GM18861 (cell line): Measurements from ENCODE around the gene IRS2.
"Not testable (repeated sequence)": the region's sequence is repeated elsewhere in the genome, so short reads cannot be mapped to it uniquely, and the experiment has no call there.

Experiments
- ATAC-seq: cut with Tn5 transposase; IDR thresholded peaks from one replicate; pipeline ENCODE4 v1.9.1; 2021; ENCODE audit not compliant: unreplicated experiment

IRS2 gene, protein sequence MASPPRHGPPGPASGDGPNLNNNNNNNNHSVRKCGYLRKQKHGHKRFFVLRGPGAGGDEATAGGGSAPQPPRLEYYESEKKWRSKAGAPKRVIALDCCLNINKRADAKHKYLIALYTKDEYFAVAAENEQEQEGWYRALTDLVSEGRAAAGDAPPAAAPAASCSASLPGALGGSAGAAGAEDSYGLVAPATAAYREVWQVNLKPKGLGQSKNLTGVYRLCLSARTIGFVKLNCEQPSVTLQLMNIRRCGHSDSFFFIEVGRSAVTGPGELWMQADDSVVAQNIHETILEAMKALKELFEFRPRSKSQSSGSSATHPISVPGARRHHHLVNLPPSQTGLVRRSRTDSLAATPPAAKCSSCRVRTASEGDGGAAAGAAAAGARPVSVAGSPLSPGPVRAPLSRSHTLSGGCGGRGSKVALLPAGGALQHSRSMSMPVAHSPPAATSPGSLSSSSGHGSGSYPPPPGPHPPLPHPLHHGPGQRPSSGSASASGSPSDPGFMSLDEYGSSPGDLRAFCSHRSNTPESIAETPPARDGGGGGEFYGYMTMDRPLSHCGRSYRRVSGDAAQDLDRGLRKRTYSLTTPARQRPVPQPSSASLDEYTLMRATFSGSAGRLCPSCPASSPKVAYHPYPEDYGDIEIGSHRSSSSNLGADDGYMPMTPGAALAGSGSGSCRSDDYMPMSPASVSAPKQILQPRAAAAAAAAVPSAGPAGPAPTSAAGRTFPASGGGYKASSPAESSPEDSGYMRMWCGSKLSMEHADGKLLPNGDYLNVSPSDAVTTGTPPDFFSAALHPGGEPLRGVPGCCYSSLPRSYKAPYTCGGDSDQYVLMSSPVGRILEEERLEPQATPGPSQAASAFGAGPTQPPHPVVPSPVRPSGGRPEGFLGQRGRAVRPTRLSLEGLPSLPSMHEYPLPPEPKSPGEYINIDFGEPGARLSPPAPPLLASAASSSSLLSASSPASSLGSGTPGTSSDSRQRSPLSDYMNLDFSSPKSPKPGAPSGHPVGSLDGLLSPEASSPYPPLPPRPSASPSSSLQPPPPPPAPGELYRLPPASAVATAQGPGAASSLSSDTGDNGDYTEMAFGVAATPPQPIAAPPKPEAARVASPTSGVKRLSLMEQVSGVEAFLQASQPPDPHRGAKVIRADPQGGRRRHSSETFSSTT (N-terminal part only)

DNA sequence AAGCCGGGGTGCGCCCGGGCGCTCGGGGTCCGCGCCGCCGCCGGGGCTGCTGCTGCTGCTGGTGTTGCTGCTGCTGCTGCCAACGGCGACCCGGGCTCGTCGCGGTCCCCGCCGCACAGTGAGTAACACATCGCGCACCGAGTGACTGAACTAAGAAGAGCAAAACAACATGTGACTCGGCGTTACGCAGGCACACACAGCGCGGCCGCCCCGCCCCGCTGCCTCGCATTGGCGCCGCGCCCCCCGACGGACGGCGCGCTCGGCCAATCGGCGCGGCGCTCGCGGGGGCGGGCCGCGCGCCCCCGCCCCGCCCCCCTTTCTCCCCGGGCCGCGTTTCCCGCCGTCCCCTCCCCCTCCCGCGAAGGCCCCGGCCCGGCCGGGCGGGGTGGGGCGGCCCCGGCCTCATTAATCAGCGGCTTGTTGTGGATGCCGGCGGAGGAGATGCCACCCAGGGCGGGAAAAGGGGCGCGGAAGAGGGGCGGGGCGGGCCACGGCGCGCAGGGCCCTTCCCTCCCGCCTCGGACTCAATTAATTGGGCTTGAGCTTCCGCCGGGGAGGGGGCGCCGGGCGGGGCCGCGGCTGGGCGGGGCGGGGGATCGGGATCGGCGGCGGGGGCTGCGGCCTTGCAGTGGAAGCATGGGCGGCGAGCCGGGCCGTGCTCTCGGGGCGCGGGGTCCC, at the start of gene IRS2:
Gene IRS2, minus strand, starts transcription at position 127 of the 678 bp plus-strand sequence. CDS start 530 bp downstream, outside the sequence.
- peak; percentile 96 for ATAC-seq

DNA sequence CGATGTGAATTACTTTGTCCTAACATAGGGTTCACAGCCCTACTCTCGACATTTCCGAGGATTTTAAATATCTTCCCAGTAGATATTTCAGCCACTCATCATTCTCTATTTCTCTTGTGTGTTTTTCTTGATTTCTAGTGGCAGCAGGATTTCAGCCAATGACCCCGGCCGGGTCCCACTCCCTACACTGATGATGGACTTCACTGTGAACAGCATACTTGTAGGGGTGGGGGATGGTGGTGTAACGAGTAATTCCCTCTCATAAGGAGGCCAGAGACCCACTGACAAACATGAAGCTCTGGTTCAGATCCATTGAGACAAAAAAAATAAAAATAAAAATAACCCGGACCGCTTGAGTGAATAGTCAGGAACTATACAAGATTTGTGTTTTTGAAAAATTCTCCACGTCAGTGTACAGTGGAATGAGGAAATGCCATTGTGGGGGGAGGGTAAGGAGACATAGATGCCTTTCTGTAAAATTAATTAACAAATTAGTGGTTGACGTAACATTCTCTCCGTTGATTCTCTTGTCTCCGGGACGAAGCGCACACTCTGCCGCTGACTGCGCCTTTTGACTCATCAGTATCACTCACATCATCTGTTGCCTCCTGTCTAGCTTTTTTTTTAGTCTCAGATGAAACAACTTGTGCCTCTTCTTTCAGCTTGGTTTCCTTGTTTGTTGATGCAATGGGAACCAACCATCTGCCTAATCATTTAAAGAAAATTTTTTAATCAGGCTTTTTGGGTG, 48.8 kb upstream of the IRS2 start:
- no peak for ATAC-seq

DNA sequence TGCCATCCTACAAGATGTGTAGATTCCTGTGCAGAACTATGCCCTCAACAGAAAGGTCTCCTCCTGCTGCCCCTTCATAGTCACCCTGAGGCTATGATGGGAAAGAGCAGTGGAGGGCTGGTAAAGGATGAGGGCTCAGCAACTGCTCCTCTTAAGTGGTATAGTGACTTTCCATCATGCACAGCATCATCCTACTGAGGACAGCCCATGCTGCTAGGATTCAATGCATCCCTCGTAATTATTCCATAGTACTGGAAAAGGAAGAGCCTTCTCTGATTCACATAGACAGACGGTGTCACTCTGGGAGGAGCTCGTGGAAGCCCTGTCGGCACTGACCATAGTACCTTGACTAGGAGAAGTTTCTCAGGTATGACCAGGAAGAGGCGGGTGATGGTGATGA, 47.6 kb upstream of the IRS2 start:
- no peak for ATAC-seq

DNA sequence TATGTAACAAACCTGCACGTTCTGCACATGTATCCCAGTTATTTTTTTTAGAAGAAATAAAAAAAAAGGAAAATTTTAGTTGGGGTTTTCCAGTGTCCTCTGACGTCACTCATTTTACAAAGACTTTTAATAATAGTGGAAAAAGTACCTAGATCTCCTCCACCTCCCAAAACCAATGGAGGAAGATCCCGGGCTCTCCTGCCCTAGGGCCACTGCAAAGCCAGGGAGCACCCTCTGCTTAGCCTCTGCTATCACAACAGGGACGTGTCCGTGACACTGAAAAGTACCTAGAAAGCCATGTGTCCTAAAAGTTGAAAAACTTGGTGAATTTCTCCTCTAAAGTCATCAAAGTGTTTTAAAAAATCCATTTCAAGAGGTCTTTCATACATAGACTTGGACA, 46.7 kb upstream of the IRS2 start:
- ATAC-seq: no peak

DNA sequence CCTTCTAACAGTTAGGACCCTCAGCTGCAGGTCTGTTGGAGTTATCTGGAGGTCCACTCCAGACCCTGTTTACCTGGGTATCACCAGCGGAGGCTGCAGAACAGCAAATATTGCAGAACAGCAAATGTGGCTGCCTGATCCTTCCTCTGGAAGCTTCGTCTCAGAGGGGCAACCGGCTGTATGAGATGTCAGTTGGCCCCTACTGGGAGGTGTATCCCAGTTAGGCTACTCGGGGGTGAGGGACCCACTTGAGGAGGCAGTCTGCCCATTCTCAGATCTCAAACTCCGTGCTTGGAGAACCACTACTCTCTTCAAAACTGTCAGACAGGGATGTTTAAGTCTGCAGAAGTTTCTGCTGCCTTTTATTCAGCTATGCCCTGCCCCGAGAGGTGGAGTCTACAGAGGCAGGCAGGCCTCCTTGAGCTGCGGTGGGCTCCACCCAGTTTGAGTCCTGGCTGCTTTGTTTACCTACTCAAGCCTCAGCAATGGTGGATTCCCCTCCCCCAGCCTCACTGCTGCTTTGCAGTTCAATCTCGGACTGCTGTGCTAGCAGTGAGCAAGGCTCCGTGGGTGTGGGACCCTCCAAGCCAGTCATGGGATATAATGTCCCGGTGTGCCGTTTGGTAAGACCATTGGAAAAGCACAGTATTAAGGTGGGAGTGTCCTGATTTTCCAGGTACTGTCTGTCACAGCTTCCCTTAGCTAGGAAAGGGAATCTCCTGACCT, 42.4 kb upstream of the IRS2 start:
- not testable (repeated sequence) for ATAC-seq

DNA sequence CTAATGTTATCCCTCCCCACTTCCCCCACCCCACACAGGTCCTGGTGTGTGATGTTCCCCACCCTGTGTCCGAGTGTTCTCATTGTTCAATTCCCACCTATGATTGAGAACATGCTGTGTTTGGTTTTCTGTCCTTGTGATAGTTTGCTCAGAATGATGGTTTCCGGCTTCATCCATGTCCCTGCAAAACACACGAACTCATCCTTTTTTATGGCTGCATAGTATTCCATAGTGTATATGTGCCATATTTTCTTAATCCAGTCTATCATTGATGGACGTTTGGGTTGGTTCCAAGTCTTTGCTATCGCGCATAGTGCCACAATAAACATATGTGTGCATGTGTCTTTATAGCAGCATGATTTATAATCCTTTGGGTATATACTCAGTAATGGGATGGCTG, 36.8 kb upstream of the IRS2 start:
- not testable (repeated sequence) for ATAC-seq

DNA sequence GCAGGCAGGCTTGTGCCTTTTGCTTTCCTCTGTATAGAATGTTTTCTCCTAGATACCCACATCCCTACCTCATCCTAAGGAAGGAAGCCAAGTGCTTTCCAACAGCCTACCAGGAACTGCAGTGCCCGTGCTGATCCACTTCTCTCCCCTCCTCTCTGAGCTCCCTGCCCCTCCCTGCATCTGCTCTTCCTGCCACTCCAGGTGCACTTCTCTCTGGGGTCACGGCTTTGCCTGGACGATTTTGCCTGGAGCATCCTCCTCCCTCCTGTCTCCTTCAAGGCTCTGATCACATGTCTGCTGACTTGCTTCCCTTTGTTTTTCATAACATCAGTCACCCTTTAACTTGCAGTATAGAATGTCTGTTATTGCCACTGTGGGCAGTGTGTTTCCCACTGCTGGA, 34.7 kb upstream of the IRS2 start:
- no peak for ATAC-seq

DNA sequence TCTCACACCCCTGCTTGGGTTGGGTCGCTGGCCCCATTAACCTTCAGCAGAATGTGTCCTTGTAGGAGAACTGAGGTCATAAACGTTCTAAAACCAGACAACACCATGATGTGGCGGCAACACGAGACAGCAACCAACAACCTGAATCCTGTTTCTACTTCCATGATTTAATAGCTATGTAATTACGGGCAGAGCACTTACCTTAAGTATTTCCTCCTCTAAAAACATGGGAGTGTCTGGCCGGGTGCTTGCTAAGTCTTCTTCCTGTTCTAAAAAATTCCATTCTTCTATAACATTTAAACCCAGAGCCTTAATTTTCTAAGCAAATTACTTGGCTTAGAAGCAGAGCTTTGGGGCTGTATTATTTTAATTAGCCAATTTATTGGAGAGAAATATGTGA, 33.5 kb upstream of the IRS2 start:
- no peak for ATAC-seq

DNA sequence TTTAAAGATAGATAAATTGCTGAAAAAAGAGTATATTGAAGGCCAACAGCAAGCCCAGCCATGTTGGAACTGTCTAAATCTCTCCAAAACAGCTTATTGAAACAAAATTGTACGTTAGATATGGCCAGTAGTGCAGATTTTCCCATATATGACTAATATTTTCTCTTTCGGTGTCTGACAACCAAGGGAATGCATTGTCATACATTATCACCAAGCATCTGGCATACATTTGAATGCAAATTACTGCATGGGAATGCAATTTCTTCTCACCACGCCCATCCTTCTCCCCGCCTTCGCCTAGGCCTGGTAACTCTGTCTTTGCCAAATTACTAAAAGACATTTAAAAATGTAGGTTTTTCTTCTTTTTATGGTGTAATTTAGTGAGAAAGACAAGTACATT, 32.5 kb upstream of the IRS2 start:
- ATAC-seq: no peak

DNA sequence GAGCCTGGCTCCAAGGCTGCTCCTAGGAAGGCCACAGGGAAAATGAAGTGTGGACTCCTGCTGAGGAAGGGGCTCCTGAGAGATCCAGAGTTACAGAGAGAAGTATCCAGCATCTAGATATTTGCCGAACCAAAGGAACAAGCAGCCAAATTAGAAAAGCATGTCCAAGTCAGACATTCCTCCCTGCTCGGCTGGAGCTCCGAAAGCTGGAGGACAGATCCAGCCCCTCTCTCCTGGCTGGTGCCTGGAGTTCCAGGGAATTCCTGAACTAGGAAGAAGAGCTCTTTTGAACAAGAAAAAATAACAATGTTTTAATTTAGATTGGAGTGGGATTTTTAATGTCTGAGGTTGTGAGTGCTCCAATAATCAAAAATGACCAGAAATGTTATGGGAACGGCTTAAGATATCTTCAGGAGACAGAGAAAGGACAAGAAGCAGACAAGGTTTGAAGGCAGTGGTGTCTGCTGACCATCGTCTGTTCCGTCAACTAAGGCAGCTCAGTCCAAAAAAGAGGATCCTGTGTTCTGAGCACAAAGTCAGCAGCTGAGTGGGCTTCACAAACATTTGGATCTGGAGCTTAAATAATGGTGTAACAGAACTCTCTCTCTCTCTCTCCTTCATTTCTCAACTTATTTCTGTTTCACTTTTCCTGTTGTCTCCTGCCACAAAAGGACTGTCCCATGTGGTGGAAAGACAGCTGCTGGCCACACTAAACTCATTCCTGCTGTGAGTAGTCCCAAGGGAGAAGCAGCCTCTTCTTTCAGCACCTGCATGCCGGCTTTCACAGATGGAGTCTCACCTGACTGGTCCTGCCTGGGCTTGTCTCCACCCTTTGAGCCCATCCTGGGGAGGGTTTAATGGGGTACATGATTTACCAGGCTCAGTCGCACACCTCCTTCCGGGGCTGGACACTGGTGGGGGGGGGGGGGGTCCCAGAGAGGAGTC, 31.5 kb upstream of the IRS2 start:
- no peak for ATAC-seq

DNA sequence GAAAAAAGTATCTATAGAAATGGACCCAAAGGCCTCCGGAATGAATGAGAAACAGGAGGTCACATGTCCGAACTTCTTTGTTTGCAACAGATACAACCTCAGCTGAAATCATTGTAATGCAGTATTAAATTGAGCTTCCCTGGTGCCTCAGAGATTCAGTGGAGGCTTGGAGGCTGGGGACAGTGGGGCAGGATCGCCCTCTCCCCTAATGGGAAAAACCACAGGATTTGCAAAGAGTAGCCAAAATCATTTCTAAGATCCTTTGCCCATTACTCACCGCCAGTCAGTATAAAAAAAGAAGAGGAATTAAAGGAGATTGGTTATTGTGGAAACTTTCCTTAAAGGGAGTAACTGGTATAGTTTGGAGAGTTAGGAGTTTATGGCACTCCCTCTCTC, 30.4 kb upstream of the IRS2 start:
- no peak for ATAC-seq

DNA sequence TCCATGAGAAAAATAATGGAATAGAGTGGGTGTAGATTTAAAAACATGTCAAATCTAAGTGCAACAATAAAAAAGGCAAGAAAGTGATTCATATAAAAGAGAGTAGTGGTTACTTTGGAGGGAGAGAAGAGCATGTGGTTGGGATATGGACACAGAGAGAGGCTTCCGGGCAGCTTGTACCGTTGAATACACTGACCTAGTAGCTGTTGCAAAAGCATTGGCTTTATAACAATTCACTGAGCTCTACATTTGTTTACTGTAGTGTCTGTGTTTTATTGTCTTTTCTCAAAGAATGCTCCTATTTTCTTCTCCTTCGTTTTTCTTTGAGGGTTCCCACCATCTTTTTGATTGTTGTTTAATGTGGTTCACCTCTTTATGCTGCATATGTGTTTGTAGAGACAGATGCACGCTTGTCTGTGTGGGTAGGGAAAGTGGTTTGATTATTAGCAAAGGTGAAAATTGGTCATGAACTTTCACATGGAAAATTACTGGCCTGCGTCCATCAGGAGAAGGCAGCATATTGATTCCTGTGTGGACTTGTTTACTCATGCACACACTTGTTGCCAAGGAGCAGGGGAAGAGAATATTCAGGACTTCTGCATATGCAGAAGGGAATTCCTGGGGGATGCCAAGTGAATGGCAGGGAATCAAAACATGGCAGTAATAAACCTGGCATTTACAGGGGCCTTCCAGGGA, 29.9 kb upstream of the IRS2 start:
- no peak for ATAC-seq

DNA sequence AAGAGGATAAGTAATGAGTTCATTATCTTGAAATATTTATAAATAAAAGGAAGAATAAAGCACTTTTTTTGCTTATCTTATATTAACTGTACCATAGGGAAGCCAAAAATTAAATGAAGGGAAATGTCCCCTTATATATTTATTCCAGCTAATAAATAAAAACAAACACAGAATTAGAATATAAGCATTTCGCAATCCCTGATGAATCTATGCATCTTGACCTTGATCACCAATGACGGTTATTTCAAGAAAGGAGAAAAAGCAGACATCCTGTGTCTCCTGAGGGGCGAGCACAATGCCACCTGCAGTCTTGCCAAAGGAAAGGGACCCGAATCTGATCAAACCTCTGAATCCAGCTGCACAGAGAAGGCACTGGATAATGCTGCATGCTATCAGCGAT, 29.3 kb upstream of the IRS2 start:
- no peak for ATAC-seq

DNA sequence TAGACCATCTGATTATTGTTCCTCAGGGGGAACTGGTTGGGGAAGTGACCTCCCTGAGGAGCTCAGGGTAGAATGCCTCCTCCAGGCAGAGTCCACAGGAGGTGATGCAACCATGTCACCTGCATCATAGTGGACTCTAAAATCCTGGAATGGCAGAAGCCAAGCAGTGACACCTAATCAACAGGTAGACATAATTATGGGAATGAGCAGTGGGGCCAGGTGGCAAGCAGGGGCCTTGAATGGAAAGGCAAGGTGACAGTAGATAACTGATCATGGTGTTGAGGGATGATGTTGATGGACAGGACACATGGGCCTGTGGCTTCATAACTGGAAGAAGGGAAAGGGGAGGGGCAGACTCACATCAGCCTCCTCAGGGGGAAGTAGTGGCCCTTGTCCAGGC, 27.3 kb upstream of the IRS2 start:
- no peak for ATAC-seq

DNA sequence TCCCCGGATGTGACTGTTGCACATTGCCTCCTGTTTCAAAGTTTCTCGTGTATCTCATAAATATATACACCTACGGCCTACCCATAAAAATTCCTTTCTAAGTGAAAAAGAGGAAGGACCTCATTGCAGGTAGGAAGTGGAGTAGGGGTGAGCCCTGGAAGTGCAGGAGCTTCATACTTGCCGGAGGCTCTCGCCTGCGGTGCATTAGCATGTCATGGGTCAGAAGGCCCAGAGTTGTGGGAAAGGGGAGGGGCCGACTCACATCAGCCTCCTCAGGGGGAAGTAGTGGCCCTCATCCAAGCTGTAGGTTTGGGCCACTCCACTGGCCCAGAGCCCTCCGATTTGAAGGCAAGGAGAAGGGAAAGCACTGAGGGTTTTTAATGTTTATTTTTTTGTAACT, 26.0 kb upstream of the IRS2 start:
- ATAC-seq: no peak

DNA sequence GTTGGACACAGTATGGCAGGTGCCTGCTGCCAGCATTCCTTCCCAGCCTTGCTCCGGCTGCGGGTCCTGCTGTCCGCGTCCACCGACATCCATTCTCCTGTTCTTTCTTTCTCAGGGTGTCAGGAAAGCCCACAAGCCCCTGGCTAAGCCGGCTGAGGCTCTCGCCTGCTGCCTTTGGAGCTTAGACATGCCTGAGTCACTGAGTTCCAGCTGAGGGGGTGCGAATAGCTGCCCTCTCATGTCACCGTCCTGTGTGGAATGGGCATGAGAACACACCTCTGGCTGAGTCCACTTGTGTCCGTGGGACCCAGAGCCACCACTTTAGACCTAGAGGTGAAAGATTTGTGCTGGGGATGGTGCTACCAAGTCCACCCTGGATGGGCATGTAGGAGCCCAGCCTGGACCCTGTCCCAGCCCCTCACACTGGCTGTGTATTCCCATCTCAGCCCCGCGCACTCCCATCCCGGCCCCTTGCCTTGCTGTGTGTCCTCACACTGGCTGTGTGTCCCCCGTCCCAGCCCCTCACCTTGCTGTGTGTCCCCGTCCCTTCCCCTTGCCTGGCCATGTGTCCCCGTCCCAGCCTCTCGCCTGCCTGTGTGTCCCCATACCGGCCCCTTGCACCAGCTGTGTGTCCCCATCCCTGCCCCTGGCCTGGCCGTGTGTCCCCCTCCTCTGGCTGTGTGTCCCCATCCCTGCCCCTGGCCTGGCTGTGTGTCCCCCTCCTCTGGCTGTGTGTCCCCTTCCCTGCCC, 24.6 kb upstream of the IRS2 start:
- ATAC-seq: no peak

DNA sequence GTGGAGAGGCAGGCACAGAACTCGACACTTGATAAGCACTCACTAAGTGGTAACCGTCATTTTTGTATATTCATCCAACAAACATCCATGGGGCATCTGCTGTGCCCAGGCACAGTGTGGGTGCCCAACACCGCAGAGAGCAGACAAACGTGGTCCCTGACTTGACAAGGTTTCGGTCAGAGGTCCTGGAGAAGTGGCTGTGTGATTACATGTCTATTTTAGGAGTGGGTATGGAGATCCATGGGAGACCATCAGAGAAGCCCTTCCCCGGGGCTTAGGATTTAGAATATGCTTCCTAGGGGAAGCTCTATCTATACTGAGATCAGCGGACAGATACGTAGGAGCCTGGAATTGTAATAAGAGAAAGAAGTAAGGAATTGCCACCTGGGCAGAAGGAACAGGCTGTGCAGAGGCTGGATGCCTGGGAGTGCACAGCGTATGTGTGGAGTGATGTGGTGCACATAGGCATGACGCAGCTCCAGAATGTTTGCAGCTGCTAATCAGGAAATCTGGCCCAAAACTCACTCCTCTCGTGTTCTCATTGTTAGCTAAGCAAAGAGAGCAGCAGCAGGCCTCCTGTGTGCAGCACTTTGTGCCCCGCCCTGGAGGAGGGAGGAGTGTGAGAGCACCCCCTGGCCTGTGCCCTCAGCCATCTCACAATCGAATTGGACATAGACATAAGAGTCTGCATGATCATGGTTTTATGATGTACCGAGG, 23.0 kb upstream of the IRS2 start:
- ATAC-seq: no peak
